Gastrocnemius medialis (tissue), 4 donors: ENCODE results near the gene LMO7. TPM values are rescaled to one million over a fixed set of nuclear protein-coding genes. Genes with fewer than 3 reads are reported as not detected.
"Not testable (repeated sequence)": the region's sequence is repeated elsewhere in the genome, so short reads cannot be mapped to it uniquely, and the experiment has no call there.

ENCODE experiments used
- ATAC-seq, 2 donors: fragments of 150-250 bp; one replicate each; pipeline ENCODE4 v1.9.1; 2016
- DNase-seq, 2 donors: peaks; one replicate each; pipeline ENCODE4 v3.0.0-alpha.2; 2019
- H3K27ac ChIP-seq, 4 donors: fragments of 200-600 bp; sonication (generic); 1 replicate in 1 of 4; 2 replicates in 3 of 4; pipeline ENCODE4 v1.5.1; 2016 to 2018; ENCODE audit warnings: mild to moderate bottlenecking in 2 of 4, moderate library complexity in 1 of 4
- H3K27me3 ChIP-seq, 3 donors: fragments of 200-600 bp; sonication (generic) in 2 of 3; 1 replicate in 1 of 3; 2 replicates in 2 of 3; pipeline versions ENCODE4 v1.5.1 to v1.6.0; 2016 to 2019; ENCODE audit warnings: mild to moderate bottlenecking in 1 of 3, moderate library complexity in 1 of 3
- H3K36me3 ChIP-seq, 2 donors: fragments of 200-600 bp; sonication (generic) in 1 of 2; one replicate each; pipeline ENCODE4 v1.5.1; 2017 to 2018
- H3K4me1 ChIP-seq, 2 donors: fragments of 200-600 bp; sonication (generic) in 1 of 2; one replicate each; pipeline ENCODE4 v1.5.1; 2016 to 2017; ENCODE audit warnings: mild to moderate bottlenecking in 2 of 2
- H3K4me3 ChIP-seq, 4 donors: fragments of 200-600 bp; sonication (generic) in 3 of 4; 1 replicate in 1 of 4; 2 replicates in 3 of 4; pipeline ENCODE4 v1.5.1; 2016 to 2019; ENCODE audit warnings: mild to moderate bottlenecking in 2 of 4
- H3K9me3 ChIP-seq, 3 donors: fragments of 200-600 bp; sonication (generic) in 2 of 3; 1 replicate in 1 of 3; 2 replicates in 2 of 3; pipeline ENCODE4 v1.5.1; 2016 to 2019
- POLR2A ChIP-seq, 2 donors: fragments of 450-650 bp; IDR thresholded peaks; one replicate each; pipeline ENCODE4 v1.6.1; 2017; ENCODE audit warnings: antibody characterized with exemption in 2 of 2, mild to moderate bottlenecking in 2 of 2, moderate library complexity in 2 of 2
- in situ Hi-C, 4 donors: fragments of 200-750 bp; cut with MboI; loops; one replicate each; pipeline versions ENCODE4 v1.15.0 to v1.8.0; 2017; ENCODE audit warnings: low sequenced_read_pairs in 4 of 4
- intact Hi-C: fragments of 100-400 bp; cut with DNase I; formaldehyde crosslinking; loops from one replicate; pipeline ENCODE4 v1.15.1; 2023; ENCODE audit warnings: low total_unique reads
- total RNA-seq, 4 donors: library from RNA; depleted of rRNA; stranded (reverse); fragments of >200 nt; gene quantifications; one replicate each; pipeline versions ENCODE4 v1.1.0 to v1.2.3, GENCODE V29; 2016
- TF ChIP-seq, protein P1 (sequence below), 5 experiments: fragments of 450-650 bp in 3 of 5; fragments of 200-600 bp in 2 of 5; sonication (generic) in 2 of 5; IDR thresholded peaks in 4 of 5; conservative IDR thresholded peaks in 1 of 5; 1 replicate in 4 of 5; 2 replicates in 1 of 5; pipeline ENCODE4 v1.5.1; 2016 to 2019; ENCODE audit warnings: antibody characterized with exemption in 5 of 5, mild to moderate bottlenecking in 3 of 5, moderate library complexity in 3 of 5

The LMO7 gene
- total RNA-seq, 4 donors from 2014 or later: 68.3 to 134 (median 95.9) TPM

DNA sequence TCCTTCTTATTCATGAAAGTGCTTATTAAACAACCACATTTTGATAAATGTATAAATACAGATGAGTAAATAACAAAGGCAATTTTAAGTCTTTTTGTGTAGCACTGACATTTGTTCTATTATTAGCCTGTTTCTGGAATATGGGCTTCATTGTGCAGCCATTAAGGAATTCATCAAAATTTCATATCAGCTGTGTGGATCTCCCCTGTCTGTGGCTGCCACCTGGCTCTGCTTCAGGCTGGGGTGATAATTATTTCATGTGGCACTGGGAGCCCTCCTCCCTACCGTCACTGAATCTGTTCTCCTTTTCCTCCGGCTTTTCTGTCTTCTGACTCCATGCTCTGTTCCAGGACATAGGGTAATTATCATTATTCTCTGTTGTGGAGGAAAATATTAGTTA lies 57.1 kb downstream of the LMO7 start:
- ATAC-seq (no peak), DNase-seq (no peak)
- in situ Hi-C loops: loop anchor here (10.0 to 25.0 kb wide), 6 partner anchors 102 to 1219 kb away; no protein-coding TSS in a partner anchor

DNA sequence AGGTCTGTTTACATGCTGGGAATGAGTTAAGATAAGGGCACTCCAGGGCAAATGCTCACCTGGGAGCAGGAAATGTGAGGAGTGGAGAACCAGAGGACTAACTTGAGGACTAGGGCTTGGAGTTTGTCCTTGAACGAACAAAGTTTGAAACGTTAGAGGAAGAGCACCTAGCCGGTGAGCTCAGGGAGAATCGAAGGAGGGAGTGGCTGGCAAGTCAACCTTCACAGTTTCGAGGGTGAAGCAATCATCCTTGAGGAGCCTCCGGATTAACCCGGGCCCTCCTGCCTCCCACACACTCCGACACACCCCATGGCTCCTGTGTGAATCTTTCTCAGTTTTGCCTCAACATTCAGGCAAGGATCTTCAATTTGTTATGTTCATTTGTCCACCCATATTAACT lies 58.6 kb downstream of the LMO7 start:
- Histone ChIP-seq H3K36me3 (no peaks in the 10 kb centered on the region), H3K27ac (no peak overlapping the region), H3K27me3 (no peaks in the 10 kb centered on the region), H3K4me1 (peaks cover 0 to 4% of the 10 kb centered on the region in 2 donors), H3K9me3 (no peaks in the 10 kb centered on the region), H3K4me3 (no peak overlapping the region)
- in situ Hi-C loops: loop anchor here (5.0 to 25.0 kb wide), 7 partner anchors 100 to 1218 kb away; no protein-coding TSS in a partner anchor
- intact Hi-C loops: loop anchor here (5.0 to 10.0 kb wide), 2 partner anchors 68 to 1210 kb away; no protein-coding TSS in a partner anchor
- TF ChIP-seq, protein P1, sequence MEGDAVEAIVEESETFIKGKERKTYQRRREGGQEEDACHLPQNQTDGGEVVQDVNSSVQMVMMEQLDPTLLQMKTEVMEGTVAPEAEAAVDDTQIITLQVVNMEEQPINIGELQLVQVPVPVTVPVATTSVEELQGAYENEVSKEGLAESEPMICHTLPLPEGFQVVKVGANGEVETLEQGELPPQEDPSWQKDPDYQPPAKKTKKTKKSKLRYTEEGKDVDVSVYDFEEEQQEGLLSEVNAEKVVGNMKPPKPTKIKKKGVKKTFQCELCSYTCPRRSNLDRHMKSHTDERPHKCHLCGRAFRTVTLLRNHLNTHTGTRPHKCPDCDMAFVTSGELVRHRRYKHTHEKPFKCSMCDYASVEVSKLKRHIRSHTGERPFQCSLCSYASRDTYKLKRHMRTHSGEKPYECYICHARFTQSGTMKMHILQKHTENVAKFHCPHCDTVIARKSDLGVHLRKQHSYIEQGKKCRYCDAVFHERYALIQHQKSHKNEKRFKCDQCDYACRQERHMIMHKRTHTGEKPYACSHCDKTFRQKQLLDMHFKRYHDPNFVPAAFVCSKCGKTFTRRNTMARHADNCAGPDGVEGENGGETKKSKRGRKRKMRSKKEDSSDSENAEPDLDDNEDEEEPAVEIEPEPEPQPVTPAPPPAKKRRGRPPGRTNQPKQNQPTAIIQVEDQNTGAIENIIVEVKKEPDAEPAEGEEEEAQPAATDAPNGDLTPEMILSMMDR (IDR thresholded peaks at IDR 0.05 in 4 of 5, conservative IDR thresholded peaks at IDR 0.05 in 1 of 5): no peak
- no peak for TF ChIP-seq POLR2A (IDR thresholded peaks at IDR 0.05)
- DNase-seq (no peak), ATAC-seq (no peak)

More for the DNA sequence above, 57.1 kb downstream of the LMO7 start:
- H3K9me3 ChIP-seq: no peaks in the 10 kb centered on the region
- intact Hi-C loops: loop anchor here (10.0 kb wide), 1 partner anchor 1212 kb away; no protein-coding TSS in a partner anchor
- H3K27ac ChIP-seq: no peak overlapping the region
- H3K4me1 ChIP-seq: peaks cover 0 to 4% of the 10 kb centered on the region in 2 donors
- no peak overlapping the region for H3K4me3 ChIP-seq
- no peaks in the 10 kb centered on the region for H3K36me3 ChIP-seq
- no peaks in the 10 kb centered on the region for H3K27me3 ChIP-seq
- TF ChIP-seq, protein P1 (IDR thresholded peaks at IDR 0.05 in 4 of 5, conservative IDR thresholded peaks at IDR 0.05 in 1 of 5): no peak
- TF ChIP-seq POLR2A (IDR thresholded peaks at IDR 0.05): no peak

DNA sequence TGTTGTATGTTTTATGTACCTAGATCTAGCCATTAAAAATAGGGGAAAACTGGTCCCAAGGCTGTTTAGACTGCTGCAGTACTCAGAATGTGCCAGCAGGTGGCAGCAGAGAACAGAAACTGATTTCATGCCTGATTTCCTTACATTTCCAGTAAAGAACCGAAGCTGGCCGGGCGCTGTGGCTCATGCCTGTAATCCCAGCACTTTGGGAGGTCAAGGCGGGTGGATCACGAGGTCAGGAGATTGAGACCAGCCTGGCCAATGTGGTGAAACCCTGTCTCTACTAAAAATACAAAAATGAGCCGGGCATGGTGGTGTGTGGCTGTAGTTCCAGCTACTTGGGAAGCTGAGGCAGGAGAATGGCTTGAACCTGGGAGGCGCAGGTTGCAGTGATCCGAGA lies 59.8 kb downstream of the LMO7 start:
- ATAC-seq (peak; percentile 72 to 81), DNase-seq (peak; percentile 25 to 64)
- Histone ChIP-seq H3K27ac (peak overlapping the region in 2 of 4 donors; percentile 14 to 33), H3K4me3 (peak overlapping the region; percentile 5 to 34 (median 16))
- not testable (repeated sequence) for H3K27me3 ChIP-seq, H3K36me3 ChIP-seq, H3K4me1 ChIP-seq, H3K9me3 ChIP-seq
- TF ChIP-seq, protein P1 (IDR thresholded peaks at IDR 0.05 in 4 of 5, conservative IDR thresholded peaks at IDR 0.05 in 1 of 5): peak; percentile 91 to 95 (median 93)
- intact Hi-C loops: loop anchor here (1.0 to 10.0 kb wide), 5 partner anchors 66 to 1209 kb away; no protein-coding TSS in a partner anchor
- in situ Hi-C loops: loop anchor here (5.0 to 25.0 kb wide), 7 partner anchors 99 to 1216 kb away; no protein-coding TSS in a partner anchor

DNA sequence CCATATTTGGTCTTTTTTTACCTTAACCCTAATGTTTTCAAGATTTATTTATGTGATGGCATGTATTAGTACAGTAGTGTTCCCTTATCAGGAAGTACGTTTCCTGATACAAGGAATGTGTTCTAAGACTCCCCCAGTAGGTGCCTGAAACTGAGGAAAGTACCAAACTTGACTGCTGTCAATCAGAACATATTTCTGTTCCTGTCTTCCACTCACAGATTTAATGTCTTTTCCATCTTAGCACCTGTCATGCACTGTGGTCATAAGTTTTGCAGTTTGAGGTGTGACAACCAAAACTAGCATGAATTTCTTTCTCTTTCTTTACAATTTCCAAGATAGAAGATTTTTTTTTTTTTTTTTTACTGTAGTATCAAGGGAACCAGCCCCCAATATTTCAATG lies 62.9 kb downstream of the LMO7 start:
- Histone ChIP-seq H3K9me3 (no peaks in the 10 kb centered on the region), H3K27ac (no peak overlapping the region), H3K27me3 (no peaks in the 10 kb centered on the region), H3K36me3 (no peaks in the 10 kb centered on the region), H3K4me1 (peaks cover under 1 to 8% of the 10 kb centered on the region in 2 donors), H3K4me3 (no peak overlapping the region)
- DNase-seq (no peak), ATAC-seq (no peak)
- intact Hi-C loops (loop anchor here (5.0 to 10.0 kb wide), 2 partner anchors 63 to 1206 kb away; no protein-coding TSS in a partner anchor), in situ Hi-C loops (loop anchor here (5.0 to 25.0 kb wide), 7 partner anchors 96 to 1213 kb away; no protein-coding TSS in a partner anchor)
- TF ChIP-seq, protein P1 (IDR thresholded peaks at IDR 0.05 in 4 of 5, conservative IDR thresholded peaks at IDR 0.05 in 1 of 5): no peak
- TF ChIP-seq POLR2A (IDR thresholded peaks at IDR 0.05): no peak

DNA sequence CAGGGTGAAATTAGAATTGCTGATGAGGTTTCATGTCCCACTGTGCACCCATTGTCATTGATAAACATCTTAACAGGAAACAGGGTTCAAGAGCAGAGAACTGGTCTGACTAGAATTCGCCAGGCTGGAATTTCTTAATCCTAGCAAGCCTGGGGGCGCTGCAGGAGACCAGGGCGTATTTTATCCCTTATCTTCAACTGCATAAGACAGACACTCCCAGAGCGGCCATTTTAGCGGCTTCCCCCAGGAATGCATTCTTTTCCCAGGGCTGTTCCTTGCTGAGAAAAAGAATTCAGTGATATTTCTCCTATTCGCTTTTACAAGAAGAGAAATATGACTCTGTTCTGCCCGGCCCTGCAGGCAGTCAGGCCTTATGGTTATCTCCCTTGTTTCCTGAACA lies 63.6 kb downstream of the LMO7 start:
- in situ Hi-C loops (loop anchor here (5.0 to 25.0 kb wide), 8 partner anchors 95 to 1213 kb away; no protein-coding TSS in a partner anchor), intact Hi-C loops (loop anchor here (5.0 to 10.0 kb wide), 2 partner anchors 63 to 1205 kb away; no protein-coding TSS in a partner anchor)
- H3K36me3 ChIP-seq, H3K9me3 ChIP-seq, H3K4me3 ChIP-seq, H3K27me3 ChIP-seq, DNase-seq, ATAC-seq, H3K27ac ChIP-seq: not testable (repeated sequence)
- peaks cover 7 to 12% of the 10 kb centered on the region in 2 donors for H3K4me1 ChIP-seq
